ENCODE results near the gene MMP25.

Gene MMP25

GRCh38 chr16:3025032-3026002, 21.0 kb upstream of the MMP25 start:
- Histone ChIP-seq H3K4me1 (ENCODE audit: control insufficient read depth, insufficient read depth, low read length, poor library complexity, severe bottlenecking) (peaks cover 18% of the 10 kb centered on the region), H3K9me3 (ENCODE audit: control insufficient read depth, low read length) (no peaks in the 10 kb centered on the region), H3K36me3 (ENCODE audit: control insufficient read depth, insufficient read depth, low read length) (peaks cover 36% of the 10 kb centered on the region), H3K27ac (ENCODE audit: low read depth, low read length, severe bottlenecking) (no peak overlapping the region), H3K4me3 (ENCODE audit: extremely low read depth, insufficient read depth, low read length, poor library complexity, severe bottlenecking) (no peak overlapping the region)
- 94 to 98% methylated on average over 16 to 18 of the region's 18 CpGs for WGBS, 2 experiments (ENCODE audit: insufficient coverage in 2 of 2)

- peaks cover 36% of the 10 kb centered on the region for H3K36me3 ChIP-seq (ENCODE audit: control insufficient read depth, insufficient read depth, low read length)
- no peaks in the 10 kb centered on the region for H3K9me3 ChIP-seq (ENCODE audit: control insufficient read depth, low read length)
- H3K27ac ChIP-seq (ENCODE audit: low read depth, low read length, severe bottlenecking), result no peak overlapping the region
- no peak overlapping the region for H3K4me3 ChIP-seq (ENCODE audit: extremely low read depth, insufficient read depth, low read length, poor library complexity, severe bottlenecking)
- peaks cover 18% of the 10 kb centered on the region for H3K4me1 ChIP-seq (ENCODE audit: control insufficient read depth, insufficient read depth, low read length, poor library complexity, severe bottlenecking)
- WGBS, 2 experiments (ENCODE audit: insufficient coverage in 2 of 2), result 93 to 95% methylated on average over 8 of the region's 8 CpGs
Observed at GRCh38 chr16:3026003-3026378, 20.4 kb upstream of the MMP25 start.

- peaks cover 18% of the 10 kb centered on the region for H3K4me1 ChIP-seq (ENCODE audit: control insufficient read depth, insufficient read depth, low read length, poor library complexity, severe bottlenecking)
- H3K36me3 ChIP-seq (ENCODE audit: control insufficient read depth, insufficient read depth, low read length), result peaks cover 31% of the 10 kb centered on the region
- 95 to 98% methylated on average over 15 to 22 of the region's 24 CpGs for WGBS, 2 experiments (ENCODE audit: insufficient coverage in 2 of 2)
- no peak overlapping the region for H3K4me3 ChIP-seq (ENCODE audit: extremely low read depth, insufficient read depth, low read length, poor library complexity, severe bottlenecking)
- H3K9me3 ChIP-seq (ENCODE audit: control insufficient read depth, low read length), result no peaks in the 10 kb centered on the region
- no peak overlapping the region for H3K27ac ChIP-seq (ENCODE audit: low read depth, low read length, severe bottlenecking)
Observed at GRCh38 chr16:3026609-3027488, 19.5 kb upstream of the MMP25 start.

GRCh38 chr16:3027489-3027795, 18.9 kb upstream of the MMP25 start:
- Histone ChIP-seq H3K4me3 (ENCODE audit: extremely low read depth, insufficient read depth, low read length, poor library complexity, severe bottlenecking) (no peak overlapping the region), H3K4me1 (ENCODE audit: control insufficient read depth, insufficient read depth, low read length, poor library complexity, severe bottlenecking) (peaks cover 18% of the 10 kb centered on the region), H3K27ac (ENCODE audit: low read depth, low read length, severe bottlenecking) (no peak overlapping the region), H3K36me3 (ENCODE audit: control insufficient read depth, insufficient read depth, low read length) (peaks cover 28% of the 10 kb centered on the region), H3K9me3 (ENCODE audit: control insufficient read depth, low read length) (no peaks in the 10 kb centered on the region)
- 98% methylated on average over 5 of the region's 8 CpGs; no CpG with 5 or more reads in 1 of the 2 experiments for WGBS, 2 experiments (ENCODE audit: insufficient coverage in 2 of 2)

- H3K9me3 ChIP-seq (ENCODE audit: control insufficient read depth, low read length), result no peaks in the 10 kb centered on the region
- peak overlapping the region; percentile 23 for H3K27ac ChIP-seq (ENCODE audit: low read depth, low read length, severe bottlenecking)
- peaks cover 12% of the 10 kb centered on the region for H3K4me1 ChIP-seq (ENCODE audit: control insufficient read depth, insufficient read depth, low read length, poor library complexity, severe bottlenecking)
- H3K36me3 ChIP-seq (ENCODE audit: control insufficient read depth, insufficient read depth, low read length), result peaks cover 24% of the 10 kb centered on the region
- 9 to 12% methylated on average over 48 to 53 of the region's 58 CpGs for WGBS, 2 experiments (ENCODE audit: insufficient coverage in 2 of 2)
- no peak overlapping the region for H3K4me3 ChIP-seq (ENCODE audit: extremely low read depth, insufficient read depth, low read length, poor library complexity, severe bottlenecking)
Observed at GRCh38 chr16:3027983-3028715, 18.2 kb upstream of the MMP25 start.

GRCh38 chr16:3028716-3029319, 17.5 kb upstream of the MMP25 start:
- Histone ChIP-seq H3K36me3 (ENCODE audit: control insufficient read depth, insufficient read depth, low read length) (peaks cover 20% of the 10 kb centered on the region), H3K27ac (ENCODE audit: low read depth, low read length, severe bottlenecking) (no peak overlapping the region), H3K9me3 (ENCODE audit: control insufficient read depth, low read length) (no peaks in the 10 kb centered on the region), H3K4me1 (ENCODE audit: control insufficient read depth, insufficient read depth, low read length, poor library complexity, severe bottlenecking) (peaks cover 8% of the 10 kb centered on the region), H3K4me3 (ENCODE audit: extremely low read depth, insufficient read depth, low read length, poor library complexity, severe bottlenecking) (no peak overlapping the region)
- 70 to 75% methylated on average over 6 to 13 of the region's 15 CpGs for WGBS, 2 experiments (ENCODE audit: insufficient coverage in 2 of 2)

- H3K27ac ChIP-seq (ENCODE audit: low read depth, low read length, severe bottlenecking), result no peak overlapping the region
- H3K36me3 ChIP-seq (ENCODE audit: control insufficient read depth, insufficient read depth, low read length), result peaks cover 20% of the 10 kb centered on the region
- peaks cover 8% of the 10 kb centered on the region for H3K4me1 ChIP-seq (ENCODE audit: control insufficient read depth, insufficient read depth, low read length, poor library complexity, severe bottlenecking)
- no peaks in the 10 kb centered on the region for H3K9me3 ChIP-seq (ENCODE audit: control insufficient read depth, low read length)
- 88 to 89% methylated on average over 57 to 59 of the region's 59 CpGs for WGBS, 2 experiments (ENCODE audit: insufficient coverage in 2 of 2)
- no peak overlapping the region for H3K4me3 ChIP-seq (ENCODE audit: extremely low read depth, insufficient read depth, low read length, poor library complexity, severe bottlenecking)
Observed at GRCh38 chr16:3029491-3030221, 16.7 kb upstream of the MMP25 start.

- no peaks in the 10 kb centered on the region for H3K9me3 ChIP-seq (ENCODE audit: control insufficient read depth, low read length)
- no peak overlapping the region for H3K4me3 ChIP-seq (ENCODE audit: extremely low read depth, insufficient read depth, low read length, poor library complexity, severe bottlenecking)
- no peak overlapping the region for H3K27ac ChIP-seq (ENCODE audit: low read depth, low read length, severe bottlenecking)
- peaks cover 18% of the 10 kb centered on the region for H3K36me3 ChIP-seq (ENCODE audit: control insufficient read depth, insufficient read depth, low read length)
- WGBS, 2 experiments (ENCODE audit: insufficient coverage in 2 of 2), result 89 to 93% methylated on average over 23 to 31 of the region's 33 CpGs
- H3K4me1 ChIP-seq (ENCODE audit: control insufficient read depth, insufficient read depth, low read length, poor library complexity, severe bottlenecking), result peaks cover 8% of the 10 kb centered on the region
Observed at GRCh38 chr16:3030222-3031212, 15.8 kb upstream of the MMP25 start.

GRCh38 chr16:3032624-3033023, 13.7 kb upstream of the MMP25 start:
- 68% methylated on average over 6 to 7 of the region's 7 CpGs for WGBS, 2 experiments (ENCODE audit: insufficient coverage in 2 of 2)
- H3K4me3 ChIP-seq (ENCODE audit: extremely low read depth, insufficient read depth, low read length, poor library complexity, severe bottlenecking), result no peak overlapping the region
- no peaks in the 10 kb centered on the region for H3K9me3 ChIP-seq (ENCODE audit: control insufficient read depth, low read length)
- no peaks in the 10 kb centered on the region for H3K36me3 ChIP-seq (ENCODE audit: control insufficient read depth, insufficient read depth, low read length)
- H3K4me1 ChIP-seq (ENCODE audit: control insufficient read depth, insufficient read depth, low read length, poor library complexity, severe bottlenecking), result peaks cover 7% of the 10 kb centered on the region
- H3K27ac ChIP-seq (ENCODE audit: low read depth, low read length, severe bottlenecking), result no peak overlapping the region

Measured in mesodermal cell (in vitro differentiated cells).